ENCODE measurements around the gene ZNF317. TPM values are rescaled to one million over a fixed set of nuclear protein-coding genes. Genes with fewer than 3 reads are reported as not detected.

Gene ZNF317
- total RNA-seq: 10 to 100 TPM; 18.0 to 20.0 (median 18.6) TPM

DNA sequence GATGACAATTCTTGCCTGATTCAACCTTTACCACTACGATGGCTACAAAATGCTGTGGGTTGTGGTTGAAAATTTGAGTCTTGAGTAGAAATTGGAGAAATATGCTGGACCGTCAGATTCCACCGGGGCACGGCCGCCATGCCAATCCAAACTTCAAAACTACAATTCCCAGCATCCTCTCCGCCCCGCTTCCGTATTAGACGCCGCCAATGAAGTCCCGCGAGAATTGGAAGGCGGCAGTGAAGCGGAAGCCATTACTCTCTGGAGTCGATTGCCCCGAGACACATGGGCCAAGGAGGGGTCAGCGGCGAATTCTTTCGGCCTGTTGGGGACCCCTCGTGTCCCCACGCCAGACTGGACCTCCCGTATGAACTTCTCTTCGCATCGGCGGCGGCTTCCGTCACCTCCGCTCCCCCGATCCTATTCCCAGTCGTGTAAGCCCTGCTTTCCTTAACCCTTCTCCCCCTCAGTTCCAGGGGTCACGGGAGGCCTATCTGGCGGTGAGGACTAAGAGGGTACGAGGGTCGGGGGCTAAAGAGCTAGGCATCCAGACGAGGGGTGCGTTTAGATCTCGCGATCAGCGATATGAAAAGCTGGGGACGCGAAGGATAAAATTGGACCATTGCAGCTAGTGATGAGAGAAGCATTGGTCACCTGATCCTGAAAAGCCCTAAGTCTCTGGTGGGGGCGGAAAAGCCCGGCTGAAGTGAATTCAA is at the start of gene ZNF317:
ZNF317 (plus strand) TSS at position 239 of the 716 bp plus-strand sequence. CDS start 15,620 bp downstream, outside the sequence.
- TF ChIP-seq, protein P1, sequence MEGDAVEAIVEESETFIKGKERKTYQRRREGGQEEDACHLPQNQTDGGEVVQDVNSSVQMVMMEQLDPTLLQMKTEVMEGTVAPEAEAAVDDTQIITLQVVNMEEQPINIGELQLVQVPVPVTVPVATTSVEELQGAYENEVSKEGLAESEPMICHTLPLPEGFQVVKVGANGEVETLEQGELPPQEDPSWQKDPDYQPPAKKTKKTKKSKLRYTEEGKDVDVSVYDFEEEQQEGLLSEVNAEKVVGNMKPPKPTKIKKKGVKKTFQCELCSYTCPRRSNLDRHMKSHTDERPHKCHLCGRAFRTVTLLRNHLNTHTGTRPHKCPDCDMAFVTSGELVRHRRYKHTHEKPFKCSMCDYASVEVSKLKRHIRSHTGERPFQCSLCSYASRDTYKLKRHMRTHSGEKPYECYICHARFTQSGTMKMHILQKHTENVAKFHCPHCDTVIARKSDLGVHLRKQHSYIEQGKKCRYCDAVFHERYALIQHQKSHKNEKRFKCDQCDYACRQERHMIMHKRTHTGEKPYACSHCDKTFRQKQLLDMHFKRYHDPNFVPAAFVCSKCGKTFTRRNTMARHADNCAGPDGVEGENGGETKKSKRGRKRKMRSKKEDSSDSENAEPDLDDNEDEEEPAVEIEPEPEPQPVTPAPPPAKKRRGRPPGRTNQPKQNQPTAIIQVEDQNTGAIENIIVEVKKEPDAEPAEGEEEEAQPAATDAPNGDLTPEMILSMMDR (IDR thresholded peaks at IDR 0.05; ENCODE audit: low read depth): no peak

DNA sequence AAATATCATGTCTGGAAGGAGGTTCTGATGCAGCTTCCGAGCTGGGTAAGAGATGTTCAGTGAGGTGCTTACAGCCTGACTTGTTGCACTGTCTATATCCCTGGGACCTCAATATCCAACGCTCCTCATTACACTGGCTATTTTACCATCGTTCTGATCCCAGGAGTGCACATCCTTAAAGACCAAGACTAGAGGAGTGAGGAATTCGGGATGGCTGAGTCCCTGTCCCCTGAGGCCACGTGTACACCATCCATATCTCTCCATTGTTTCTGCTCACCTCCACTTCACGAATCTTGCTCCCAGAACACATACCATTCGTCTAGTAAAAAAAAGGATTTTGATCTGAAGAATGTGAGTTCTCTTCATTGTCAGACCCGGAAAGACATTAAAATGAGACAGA is 32.8 kb upstream of the ZNF317 start, which contains the start of gene OR7G2:
OR7G2 (minus strand) TSS at position 101 of the 400 bp plus-strand sequence. CDS start 4,232 bp downstream, outside the sequence.
- TF ChIP-seq, protein P1 (IDR thresholded peaks at IDR 0.05; ENCODE audit: low read depth): no peak

DNA sequence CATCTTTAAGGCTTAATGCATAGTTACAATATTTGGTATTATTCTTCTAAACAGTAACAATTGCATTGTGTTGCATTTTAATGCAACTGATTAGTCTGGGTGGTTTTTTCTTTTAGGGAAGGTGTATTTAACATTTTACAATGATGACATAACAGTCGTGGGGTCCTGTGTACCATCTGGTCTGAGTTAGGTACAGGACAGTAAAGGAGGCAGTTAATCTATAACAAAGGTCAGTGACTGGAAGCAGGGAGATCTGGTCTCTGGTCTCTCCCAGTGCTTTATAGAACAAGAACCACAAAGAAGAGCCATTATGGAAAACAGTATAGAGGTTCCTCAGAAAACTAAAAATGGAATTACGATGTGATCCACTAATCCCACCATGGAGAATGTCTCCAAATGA is 30.2 kb upstream of the ZNF317 start:
- TF ChIP-seq, protein P1 (IDR thresholded peaks at IDR 0.05; ENCODE audit: low read depth): no peak

DNA sequence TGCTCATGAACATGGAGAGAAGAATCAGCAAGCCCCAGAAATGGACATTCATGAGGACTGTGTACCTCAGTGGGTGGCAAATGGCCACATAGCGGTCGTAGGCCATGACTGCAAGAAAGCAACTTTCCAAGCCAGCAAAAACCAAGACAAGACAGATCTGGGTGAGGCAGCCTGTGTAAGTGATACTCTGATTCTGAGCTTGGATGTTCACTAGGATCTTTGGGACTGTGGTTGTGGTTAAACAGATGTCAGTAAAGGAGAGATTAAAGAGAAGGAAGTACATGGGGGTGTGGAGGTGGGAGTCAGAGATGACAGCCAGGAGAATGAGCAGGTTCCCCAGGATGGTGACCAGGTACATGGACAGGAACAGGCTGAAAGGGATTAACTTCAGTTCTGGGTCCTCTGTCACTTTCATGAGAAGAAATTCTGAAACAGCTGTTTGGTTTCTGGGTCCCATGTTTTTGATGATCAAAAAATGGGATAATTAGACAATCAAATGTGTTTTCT is 24.8 kb upstream of the ZNF317 start, which contains the start of gene OR7G1:
OR7G1 (minus strand) TSS at position 457 of the 507 bp plus-strand sequence; CDS start at position 457, 0 bp downstream.
- TF ChIP-seq, protein P1 (IDR thresholded peaks at IDR 0.05; ENCODE audit: low read depth): no peak

DNA sequence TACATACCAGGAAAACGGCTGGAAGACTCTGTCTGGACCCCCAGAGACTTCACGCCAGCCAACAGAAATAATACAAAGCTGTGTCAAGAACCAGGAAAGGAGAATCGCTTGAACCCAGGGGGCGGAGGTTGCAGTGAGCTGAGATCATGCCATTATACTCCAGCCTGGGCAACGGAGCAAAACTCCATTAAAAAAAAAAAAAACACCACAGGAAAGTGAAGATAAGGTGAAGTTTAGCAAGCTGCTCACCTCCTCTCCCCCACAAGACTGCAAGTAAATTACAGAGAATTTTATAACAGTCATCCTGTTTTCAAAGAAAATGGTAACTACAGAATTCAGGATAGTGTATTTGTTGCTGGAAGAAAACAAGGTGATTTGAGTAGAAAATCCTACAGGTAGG is 23.6 kb upstream of the ZNF317 start:
- TF ChIP-seq, protein P1 (IDR thresholded peaks at IDR 0.05; ENCODE audit: low read depth): no peak

DNA sequence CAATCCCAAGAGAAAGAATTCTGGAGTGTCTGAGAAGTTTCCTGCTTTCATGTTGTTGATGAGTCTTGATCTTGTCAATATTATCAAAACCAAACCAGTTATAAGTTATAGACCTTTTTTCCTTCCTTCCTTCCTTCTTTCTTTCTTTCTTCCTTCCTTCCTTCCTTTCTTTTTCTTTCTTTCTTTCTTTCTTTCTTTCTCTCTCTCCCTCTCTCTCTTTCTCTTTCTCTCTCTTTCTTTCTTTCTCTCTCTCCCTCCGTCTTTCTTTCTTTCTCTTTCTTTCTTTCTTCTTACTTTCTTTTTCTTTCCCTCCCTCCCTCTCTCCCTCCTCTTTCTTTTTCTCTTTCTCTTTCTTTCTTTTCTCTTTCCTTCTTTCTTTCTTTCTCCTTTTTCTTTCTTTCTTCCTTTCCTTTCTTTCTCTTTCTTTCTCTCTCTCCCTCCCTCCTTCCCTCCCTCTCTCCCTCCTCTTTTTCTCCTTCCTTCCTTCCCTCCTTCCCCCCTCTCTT is 13.2 kb upstream of the ZNF317 start, which contains the start of gene OR7G3:
OR7G3 (minus strand) TSS at position 51 of the 506 bp plus-strand sequence; CDS start at position 51, 0 bp downstream.
- TF ChIP-seq, protein P1 (IDR thresholded peaks at IDR 0.05; ENCODE audit: low read depth): no peak

DNA sequence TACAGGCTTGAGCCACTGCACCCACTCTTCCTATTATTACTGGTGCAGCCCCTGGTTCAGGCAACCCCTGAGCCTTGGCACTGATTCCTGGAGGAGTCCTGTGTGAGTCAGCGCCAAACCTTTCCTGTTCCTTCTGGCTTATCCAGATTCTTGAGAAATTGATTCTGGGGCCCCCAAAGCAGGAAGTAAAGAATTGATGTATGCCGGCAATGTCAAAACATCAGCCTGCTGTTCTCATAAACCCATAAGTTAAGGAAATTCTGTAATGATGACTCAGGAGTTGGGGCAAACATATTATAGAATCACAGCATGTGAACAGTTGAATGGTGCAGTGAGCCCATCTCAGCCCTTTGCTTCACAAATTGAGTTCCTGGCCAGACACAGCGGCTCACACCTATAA is 12.0 kb upstream of the ZNF317 start:
- TF ChIP-seq, protein P1 (IDR thresholded peaks at IDR 0.05; ENCODE audit: low read depth): no peak
